ENCODE data around the gene KIF2C.

- TF ChIP-seq CTCF (IDR thresholded peaks at IDR 0.05) (no peak), POLR2AphosphoS5 (IDR thresholded peaks at IDR 0.05) (no peak), EP300 (IDR thresholded peaks at IDR 0.05) (no peak)
Measured at GRCh38 chr1:44707112-44707881, 32.3 kb upstream of the KIF2C start.

All from suprapubic skin (tissue), 4 donors.